Stimulated activated CD8-positive, alpha-beta memory T cell treated with anti-CD3 and anti-CD28 coated beads, Interleukin-15, amount 100 ng/mL, for 1 hour (primary cell): ENCODE results near the gene THSD7A.

Experiments used
- DNase-seq: peaks from one replicate; pipeline ENCODE4 v3.0.0-alpha.2; 2020; ENCODE audit warnings: low read depth

Gene THSD7A

GRCh38 chr7:11638011-11638774, 193.8 kb downstream of the THSD7A start:
- no peak for DNase-seq

GRCh38 chr7:11636274-11636673, 195.7 kb downstream of the THSD7A start:
- DNase-seq, result no peak

GRCh38 chr7:11633310-11633709, 198.7 kb downstream of the THSD7A start:
- no peak for DNase-seq

- DNase-seq, result no peak
Observed at GRCh38 chr7:11630355-11630754, 201.6 kb downstream of the THSD7A start.

GRCh38 chr7:11625669-11626068, 206.3 kb downstream of the THSD7A start:
- no peak for DNase-seq

GRCh38 chr7:11623093-11623678, 208.8 kb downstream of the THSD7A start:
- no peak for DNase-seq

- no peak for DNase-seq
Observed at GRCh38 chr7:11620406-11621253, 211.4 kb downstream of the THSD7A start.

GRCh38 chr7:11616466-11616865, 215.5 kb downstream of the THSD7A start:
- DNase-seq, result no peak

GRCh38 chr7:11615174-11615573, 216.8 kb downstream of the THSD7A start:
- DNase-seq, result no peak

GRCh38 chr7:11613292-11613930, 218.6 kb downstream of the THSD7A start:
- DNase-seq, result no peak

- DNase-seq, result no peak
Observed at GRCh38 chr7:11612737-11613136, 219.3 kb downstream of the THSD7A start.

- DNase-seq, result no peak
Observed at GRCh38 chr7:11609096-11609670, 222.8 kb downstream of the THSD7A start.

- DNase-seq, result no peak
Observed at GRCh38 chr7:11607686-11608085, 224.3 kb downstream of the THSD7A start.

- no peak for DNase-seq
Observed at GRCh38 chr7:11605749-11606148, 226.2 kb downstream of the THSD7A start.

- DNase-seq, result no peak
Observed at GRCh38 chr7:11604505-11604904, 227.5 kb downstream of the THSD7A start.

GRCh38 chr7:11601761-11602160, 230.2 kb downstream of the THSD7A start:
- no peak for DNase-seq

GRCh38 chr7:11593322-11593721, 238.7 kb downstream of the THSD7A start:
- no peak for DNase-seq

GRCh38 chr7:11592699-11593098, 239.3 kb downstream of the THSD7A start:
- DNase-seq, result no peak

GRCh38 chr7:11591943-11592342, 240.1 kb downstream of the THSD7A start:
- no peak for DNase-seq

GRCh38 chr7:11591055-11591633, 240.9 kb downstream of the THSD7A start:
- DNase-seq, result no peak

GRCh38 chr7:11589251-11589650, 242.7 kb downstream of the THSD7A start:
- DNase-seq, result no peak

- DNase-seq, result no peak
Observed at GRCh38 chr7:11587814-11588213, 244.2 kb downstream of the THSD7A start.
